ENCODE measurements around the gene AMN1.

DNA sequence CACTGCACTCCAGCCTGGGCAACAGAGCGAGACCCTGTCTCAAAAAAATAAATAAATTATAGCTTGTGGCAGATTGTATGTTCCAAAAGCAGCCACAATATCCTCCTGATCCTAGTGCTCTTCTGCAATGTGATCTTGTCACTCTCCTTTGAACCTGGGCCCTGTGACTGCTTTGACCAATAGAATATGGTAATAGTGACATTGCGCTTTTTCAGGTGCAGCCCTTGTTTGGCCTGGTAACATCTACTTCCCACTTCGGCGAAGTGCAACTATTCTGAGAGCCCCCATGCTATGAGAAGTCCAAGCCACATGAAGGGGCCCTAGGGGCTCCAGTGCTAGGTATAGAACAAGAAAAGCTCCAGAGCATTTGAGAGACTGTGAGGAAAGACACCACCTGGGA lies 106.8 kb downstream of the AMN1 start:
- TF ChIP-seq PPARA (CRISPR knock-in tag; IDR thresholded peaks at IDR 0.05; ENCODE audit: borderline replicate concordance) = no peak
- TF ChIP-seq, protein P1, sequence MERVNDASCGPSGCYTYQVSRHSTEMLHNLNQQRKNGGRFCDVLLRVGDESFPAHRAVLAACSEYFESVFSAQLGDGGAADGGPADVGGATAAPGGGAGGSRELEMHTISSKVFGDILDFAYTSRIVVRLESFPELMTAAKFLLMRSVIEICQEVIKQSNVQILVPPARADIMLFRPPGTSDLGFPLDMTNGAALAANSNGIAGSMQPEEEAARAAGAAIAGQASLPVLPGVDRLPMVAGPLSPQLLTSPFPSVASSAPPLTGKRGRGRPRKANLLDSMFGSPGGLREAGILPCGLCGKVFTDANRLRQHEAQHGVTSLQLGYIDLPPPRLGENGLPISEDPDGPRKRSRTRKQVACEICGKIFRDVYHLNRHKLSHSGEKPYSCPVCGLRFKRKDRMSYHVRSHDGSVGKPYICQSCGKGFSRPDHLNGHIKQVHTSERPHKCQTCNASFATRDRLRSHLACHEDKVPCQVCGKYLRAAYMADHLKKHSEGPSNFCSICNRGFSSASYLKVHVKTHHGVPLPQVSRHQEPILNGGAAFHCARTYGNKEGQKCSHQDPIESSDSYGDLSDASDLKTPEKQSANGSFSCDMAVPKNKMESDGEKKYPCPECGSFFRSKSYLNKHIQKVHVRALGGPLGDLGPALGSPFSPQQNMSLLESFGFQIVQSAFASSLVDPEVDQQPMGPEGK (CRISPR knock-in tag; IDR thresholded peaks at IDR 0.05; ENCODE audit: borderline replicate concordance) = no peak
- no peak for TF ChIP-seq TCF4 (CRISPR knock-in tag; IDR thresholded peaks at IDR 0.05; ENCODE audit: borderline replicate concordance)
- TF ChIP-seq, protein P2, sequence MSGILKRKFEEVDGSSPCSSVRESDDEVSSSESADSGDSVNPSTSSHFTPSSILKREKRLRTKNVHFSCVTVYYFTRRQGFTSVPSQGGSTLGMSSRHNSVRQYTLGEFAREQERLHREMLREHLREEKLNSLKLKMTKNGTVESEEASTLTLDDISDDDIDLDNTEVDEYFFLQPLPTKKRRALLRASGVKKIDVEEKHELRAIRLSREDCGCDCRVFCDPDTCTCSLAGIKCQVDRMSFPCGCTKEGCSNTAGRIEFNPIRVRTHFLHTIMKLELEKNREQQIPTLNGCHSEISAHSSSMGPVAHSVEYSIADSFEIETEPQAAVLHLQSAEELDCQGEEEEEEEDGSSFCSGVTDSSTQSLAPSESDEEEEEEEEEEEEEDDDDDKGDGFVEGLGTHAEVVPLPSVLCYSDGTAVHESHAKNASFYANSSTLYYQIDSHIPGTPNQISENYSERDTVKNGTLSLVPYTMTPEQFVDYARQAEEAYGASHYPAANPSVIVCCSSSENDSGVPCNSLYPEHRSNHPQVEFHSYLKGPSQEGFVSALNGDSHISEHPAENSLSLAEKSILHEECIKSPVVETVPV (CRISPR knock-in tag; IDR thresholded peaks at IDR 0.05) = no peak
- TF ChIP-seq ZFP30 (CRISPR knock-in tag; IDR thresholded peaks at IDR 0.05) = no peak
- TF ChIP-seq, protein P3, sequence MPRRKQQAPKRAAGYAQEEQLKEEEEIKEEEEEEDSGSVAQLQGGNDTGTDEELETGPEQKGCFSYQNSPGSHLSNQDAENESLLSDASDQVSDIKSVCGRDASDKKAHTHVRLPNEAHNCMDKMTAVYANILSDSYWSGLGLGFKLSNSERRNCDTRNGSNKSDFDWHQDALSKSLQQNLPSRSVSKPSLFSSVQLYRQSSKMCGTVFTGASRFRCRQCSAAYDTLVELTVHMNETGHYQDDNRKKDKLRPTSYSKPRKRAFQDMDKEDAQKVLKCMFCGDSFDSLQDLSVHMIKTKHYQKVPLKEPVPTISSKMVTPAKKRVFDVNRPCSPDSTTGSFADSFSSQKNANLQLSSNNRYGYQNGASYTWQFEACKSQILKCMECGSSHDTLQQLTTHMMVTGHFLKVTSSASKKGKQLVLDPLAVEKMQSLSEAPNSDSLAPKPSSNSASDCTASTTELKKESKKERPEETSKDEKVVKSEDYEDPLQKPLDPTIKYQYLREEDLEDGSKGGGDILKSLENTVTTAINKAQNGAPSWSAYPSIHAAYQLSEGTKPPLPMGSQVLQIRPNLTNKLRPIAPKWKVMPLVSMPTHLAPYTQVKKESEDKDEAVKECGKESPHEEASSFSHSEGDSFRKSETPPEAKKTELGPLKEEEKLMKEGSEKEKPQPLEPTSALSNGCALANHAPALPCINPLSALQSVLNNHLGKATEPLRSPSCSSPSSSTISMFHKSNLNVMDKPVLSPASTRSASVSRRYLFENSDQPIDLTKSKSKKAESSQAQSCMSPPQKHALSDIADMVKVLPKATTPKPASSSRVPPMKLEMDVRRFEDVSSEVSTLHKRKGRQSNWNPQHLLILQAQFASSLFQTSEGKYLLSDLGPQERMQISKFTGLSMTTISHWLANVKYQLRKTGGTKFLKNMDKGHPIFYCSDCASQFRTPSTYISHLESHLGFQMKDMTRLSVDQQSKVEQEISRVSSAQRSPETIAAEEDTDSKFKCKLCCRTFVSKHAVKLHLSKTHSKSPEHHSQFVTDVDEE (CRISPR knock-in tag; IDR thresholded peaks at IDR 0.05) = no peak
